ENCODE measurements around the gene RANBP1.

The RANBP1 gene

GRCh38 chr22:20174785-20175596 is 59.1 kb downstream of the RANBP1 start:
- DNase-seq (ENCODE audit: low spot score) = no peak

- DNase-seq (ENCODE audit: low spot score) = no peak
These were observed 59.6 kb downstream of the RANBP1 start for GRCh38 chr22:20175597-20175900.

GRCh38 chr22:20176421-20177085 is 60.6 kb downstream of the RANBP1 start:
- DNase-seq (ENCODE audit: low spot score) = no peak
